ENCODE data around the gene NIN.

The NIN gene

DNA sequence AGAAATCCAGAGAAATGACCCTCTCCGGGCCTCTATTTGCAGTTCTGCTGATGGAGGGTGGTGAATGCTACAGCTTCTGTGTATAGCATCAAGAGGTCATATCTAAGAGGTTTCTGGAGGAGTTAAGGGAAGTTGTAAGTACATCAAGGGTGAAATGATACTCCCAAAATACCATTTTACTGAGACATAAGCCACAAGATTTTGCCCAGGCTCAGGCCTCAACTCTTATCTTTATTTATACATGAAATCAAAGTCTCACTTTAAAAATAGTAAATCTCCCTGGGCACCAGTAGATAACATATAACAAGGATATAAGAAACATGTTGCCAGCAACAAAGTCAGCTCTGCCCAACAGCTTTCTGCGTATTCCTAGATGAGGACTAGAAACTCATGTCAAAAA, 40.4 kb downstream of the NIN start:
- DNase-seq (ENCODE audit: low read depth in 2 of 2) = no peak

DNA sequence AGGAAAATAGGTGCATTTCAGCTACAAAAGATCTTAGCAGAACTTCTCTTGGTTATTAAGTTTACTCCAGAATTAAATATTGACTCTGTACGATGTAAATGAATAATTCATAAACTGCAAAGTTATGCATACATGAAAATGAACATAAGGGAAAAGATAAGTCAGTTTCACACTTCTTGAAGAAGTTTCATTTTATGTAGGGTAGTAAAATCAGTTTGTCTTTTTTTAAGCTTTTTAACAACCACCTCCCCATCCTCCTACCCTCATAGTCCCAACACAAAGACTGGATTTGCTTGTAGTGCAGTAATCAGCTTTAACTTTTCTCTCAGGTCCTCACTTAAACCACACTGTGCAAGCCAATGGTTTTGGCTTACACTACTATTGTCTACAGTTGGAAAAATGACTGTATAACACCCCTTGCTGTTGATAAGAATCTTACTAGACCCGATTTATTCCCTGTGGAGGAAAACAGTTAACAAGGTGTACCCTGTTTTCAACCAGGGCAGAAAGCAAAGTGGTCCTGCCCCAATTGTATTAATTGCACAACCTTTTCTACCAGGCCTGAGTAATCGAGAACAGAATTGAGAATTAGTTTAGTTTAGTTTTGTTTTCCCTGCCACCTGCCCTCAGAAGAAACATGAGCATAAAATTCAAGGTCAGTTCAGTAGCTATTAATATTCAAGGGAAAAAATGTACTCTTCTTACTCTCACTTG, 44.1 kb downstream of the NIN start:
- no peak for DNase-seq (ENCODE audit: low read depth in 2 of 2)

DNA sequence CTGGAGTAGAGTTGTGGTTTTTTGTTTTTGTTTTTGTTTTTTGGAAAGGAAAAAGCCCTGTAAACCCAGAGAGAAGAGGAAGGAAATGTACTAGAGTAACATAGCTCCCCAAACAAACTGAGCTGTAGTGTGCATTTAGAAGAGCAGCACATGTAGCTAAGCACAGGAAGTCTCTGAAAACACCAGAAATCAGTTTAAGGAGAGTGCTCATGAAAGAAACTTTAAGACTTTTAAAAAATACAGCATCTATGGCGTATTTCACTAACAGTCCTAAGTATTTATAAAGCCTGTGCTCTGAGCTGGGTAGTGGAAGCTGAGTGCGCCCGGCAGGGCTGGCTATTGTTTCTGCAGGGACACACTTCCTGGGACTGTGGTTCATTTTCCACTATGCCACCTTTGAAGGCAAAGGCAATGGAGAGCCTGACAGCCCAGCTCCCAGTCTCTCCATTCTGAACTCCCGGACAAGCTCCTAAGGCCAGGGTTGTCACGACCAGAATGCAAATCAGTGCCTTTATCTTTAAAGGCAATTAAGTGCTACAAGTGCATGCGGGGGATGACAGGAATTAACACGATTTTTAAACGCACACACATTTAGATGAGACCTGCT, 45.4 kb downstream of the NIN start:
- DNase-seq (ENCODE audit: low read depth in 2 of 2) = no peak

DNA sequence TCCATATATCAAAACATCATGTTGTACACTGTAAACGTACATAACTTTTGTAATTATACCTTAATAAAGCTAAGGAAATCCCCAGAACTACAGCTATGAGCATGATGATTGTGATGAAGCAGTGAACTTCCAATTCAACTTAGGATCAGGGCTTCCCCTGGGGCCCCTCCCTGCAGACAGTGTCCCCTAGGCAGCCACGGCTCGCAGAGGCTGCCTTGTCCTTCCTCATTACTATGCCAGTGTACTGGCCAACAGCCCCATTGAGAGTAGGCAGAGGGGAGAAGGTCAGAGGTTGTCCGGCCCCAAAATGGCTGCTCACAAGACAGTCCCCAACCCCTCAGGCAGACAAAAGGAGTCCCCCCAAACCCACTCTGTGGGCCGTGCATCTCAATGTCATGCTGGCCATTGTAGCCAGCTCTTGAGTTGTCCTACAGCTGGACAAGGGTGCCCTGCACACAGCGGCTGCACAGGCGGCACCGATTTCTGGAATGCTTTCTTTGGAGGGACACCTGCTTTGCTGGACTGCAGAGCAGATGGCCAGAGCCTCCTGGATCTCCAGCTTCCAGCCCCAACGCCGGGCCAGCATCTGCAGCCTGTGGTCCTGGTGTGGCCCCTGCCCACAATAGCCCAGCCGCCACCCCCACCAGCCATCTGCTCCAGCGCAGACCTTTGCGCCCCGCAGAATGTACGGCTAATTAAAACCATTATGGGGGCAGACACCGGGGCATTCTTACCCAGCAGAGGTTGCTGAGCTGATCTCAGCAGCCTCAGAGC, 46.1 kb downstream of the NIN start:
- DNase-seq (ENCODE audit: low read depth in 2 of 2) = no peak

DNA sequence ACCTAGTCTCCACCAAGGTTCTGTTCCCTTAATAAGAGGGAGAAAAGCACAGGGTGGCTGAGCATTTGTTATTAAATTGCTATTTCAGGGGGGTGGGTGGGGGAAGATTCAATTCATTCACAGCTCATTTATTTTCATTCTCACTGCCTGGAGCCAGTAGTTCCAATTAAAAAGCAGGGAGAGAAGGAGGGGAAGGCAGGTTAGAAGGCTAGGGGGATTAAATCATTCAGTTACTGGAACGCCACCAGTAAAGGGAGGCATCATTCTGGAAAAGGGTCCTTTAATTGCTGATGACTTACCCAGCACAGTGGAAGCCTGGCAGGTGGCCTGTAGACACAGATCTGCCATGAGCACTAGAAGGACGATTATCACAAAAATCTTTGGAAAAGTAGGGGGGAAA, 47.4 kb downstream of the NIN start:
- no peak for DNase-seq (ENCODE audit: low read depth in 2 of 2)

DNA sequence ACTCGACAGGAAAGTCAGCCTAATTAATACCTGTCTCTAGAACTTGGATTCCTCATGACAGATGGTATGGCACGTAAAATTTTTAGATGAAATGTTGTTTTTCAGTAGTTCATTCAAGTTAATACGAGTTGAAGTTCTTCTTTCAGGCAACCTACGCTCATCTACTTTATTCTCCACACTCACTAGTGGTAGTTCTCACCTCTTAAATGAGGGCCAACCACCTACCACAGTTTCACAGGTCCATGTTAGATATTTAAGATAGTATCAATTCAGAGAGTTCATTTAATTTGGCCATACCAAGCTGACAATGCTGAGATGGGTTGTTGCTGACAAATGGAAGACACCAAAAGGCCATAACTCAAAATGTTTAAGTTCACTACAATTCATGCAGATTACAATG, 50.6 kb downstream of the NIN start:
- DNase-seq (ENCODE audit: low read depth in 2 of 2) = no peak

DNA sequence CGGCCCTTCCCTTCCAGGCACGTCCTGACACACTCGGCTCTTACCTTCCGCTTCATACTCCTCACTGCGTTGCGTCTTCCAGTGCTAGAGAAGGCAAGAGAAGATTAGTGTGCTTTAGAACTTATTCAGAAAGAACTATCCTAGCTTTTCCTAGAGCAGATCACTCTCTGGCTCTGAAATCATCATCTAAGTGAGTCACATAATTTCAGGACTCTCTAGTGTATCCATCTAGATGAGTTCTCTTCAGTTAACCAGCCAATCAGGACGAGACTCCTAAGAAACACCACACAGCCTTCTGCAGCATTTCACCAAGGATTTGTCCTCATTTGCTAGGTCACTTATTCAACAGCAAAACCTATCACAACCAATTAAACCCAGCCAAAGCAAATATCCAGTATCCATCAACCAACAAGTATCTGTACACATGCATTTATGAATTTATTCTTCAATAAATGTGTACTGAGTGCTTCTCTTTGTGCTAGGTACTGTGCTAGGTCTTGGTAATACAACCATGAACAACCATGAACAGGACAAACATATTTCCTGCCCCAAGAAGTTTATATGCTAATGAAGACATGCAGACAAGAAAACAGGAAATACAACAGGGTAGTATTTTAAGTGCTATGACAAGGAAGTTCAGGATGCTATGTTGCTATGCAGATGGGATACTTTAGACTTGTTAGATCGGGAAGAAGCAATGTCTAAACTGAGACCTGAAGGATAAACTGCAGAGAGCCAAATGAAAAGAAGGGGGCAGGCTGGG, 52.1 kb downstream of the NIN start:
- DNase-seq (ENCODE audit: low read depth in 2 of 2) = no peak

DNA sequence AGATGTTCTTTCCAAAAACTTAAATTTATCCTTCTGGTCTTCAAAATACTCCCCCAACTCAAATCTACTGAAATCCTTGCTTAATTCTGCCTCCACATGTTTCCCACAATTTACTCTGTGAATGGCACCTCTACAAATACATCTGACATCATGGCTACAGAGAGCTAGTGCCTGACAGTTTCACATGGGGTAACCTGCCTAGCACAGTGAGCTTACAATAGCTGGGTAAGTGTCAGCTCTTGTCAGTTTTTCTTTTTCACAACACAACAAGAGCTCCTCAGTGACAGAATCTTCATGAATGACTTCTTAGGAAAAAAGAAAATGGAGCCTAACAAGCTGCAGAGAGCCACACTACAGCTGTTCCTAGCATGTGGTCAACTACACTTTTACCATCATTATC, 54.4 kb downstream of the NIN start:
- DNase-seq (ENCODE audit: low read depth in 2 of 2) = no peak

DNA sequence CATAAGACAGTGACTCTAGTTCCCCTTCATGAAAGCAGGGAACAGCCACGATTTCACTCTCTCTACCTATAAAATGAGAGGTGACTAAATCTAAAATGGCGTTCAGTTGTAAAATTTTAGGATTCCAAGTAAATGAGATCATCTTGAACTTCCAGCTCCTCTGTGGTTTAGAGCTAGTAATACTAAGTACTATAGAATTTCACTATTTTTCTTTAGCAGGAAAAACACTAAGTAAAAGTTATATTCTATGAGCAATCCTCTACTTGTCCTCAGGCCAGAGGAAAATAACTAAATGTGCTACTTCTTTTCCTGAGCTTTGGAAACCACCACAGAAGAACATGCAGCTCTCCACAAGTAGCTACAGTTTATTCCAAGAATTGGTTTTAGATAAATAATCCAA, 55.6 kb downstream of the NIN start:
- DNase-seq (ENCODE audit: low read depth in 2 of 2) = no peak

DNA sequence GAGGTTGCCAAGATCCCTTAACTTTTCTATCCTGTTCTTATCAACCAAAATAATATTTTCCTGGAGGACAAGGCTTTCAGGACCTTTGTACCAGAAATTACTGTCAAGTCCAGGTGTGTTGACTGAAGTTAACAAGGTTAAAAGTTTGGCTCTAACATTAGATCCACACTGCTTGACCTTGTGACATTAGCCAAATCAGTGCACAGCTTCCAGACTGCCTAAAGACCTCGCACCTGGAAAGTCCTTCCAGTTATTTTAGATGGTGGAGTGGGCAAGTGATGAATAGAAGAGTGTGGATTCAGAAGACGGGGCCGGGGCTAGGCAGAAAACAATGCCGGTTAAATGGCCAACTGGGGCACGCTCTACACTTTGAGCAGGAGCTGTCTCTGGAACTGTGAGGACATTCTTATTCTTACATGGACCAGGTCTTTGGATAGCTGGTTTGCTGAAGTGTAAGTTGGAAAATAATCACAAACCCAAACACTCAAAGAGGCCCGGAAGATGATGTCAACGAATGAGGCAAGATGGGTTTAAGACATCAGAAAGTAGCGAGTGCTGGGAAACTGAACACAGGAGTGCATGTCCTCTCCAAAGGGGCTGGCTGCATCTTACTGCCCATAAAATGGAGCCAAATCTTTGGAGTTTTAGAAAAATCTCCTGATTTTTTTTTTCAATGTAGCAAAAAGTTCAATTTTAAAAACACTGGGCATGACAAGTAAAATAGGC, 56.3 kb downstream of the NIN start:
- DNase-seq (ENCODE audit: low read depth in 2 of 2) = no peak

DNA sequence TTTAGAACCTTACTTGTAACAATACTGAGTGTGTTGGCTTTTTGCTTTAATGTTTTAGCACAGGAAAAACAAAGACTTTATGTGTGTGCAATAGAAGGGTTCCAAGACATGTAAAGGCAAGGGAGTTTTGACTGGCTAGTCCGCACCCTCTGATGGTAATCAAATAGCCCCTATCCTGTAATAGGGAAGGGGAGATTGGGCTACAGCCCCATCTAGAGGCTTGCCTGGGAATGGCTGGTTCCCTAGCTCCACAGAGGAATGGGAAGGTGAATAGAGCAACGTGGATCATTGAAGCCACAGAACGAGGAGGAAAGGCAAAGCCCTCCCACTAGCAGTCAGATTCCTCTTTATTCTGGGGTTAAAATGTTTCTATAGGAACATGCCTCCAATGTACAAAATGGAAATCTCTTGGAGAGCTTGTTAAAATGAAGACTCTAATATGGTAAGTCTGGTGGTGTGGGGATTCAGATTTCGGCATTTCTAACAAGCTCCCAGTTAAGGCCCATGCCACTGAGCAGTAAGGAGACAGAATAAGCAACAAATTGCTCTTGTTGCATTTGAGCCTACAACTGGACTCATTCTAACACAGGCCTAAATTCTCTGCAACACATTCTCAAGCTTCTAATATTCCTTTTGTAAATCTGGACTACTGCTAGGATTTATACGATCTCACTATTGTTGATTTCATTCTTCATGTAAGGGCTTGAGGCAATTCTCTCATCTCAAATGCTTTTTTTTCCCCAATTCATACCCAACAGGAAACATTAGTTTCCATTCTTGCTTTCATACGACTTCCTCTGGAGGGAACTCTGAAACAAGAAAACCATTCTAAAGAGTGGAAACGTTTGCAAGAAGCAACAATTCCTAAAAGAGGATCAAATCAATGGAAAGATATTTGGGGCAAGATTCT, 57.1 kb downstream of the NIN start:
- DNase-seq (ENCODE audit: low read depth in 2 of 2) = no peak

DNA sequence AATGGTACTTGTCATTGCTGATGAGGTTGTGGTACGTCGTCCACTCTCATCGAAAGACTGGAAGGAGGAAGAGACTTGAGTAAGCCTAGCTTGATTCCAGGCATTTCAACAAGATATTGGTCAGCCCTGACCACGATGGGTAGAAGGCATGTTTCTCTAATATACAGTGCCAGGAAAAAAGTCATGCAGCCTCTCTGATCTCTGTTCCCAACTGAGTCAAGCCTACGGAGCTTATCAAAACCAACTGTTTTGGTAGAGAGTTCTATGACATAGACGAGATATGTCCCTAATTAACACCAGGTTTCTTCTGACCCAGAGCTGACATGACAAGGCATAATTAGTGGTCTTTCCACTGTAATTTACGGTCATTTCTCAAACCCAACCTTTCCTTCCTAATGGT, 58.5 kb downstream of the NIN start:
- DNase-seq (ENCODE audit: low read depth in 2 of 2) = no peak

DNA sequence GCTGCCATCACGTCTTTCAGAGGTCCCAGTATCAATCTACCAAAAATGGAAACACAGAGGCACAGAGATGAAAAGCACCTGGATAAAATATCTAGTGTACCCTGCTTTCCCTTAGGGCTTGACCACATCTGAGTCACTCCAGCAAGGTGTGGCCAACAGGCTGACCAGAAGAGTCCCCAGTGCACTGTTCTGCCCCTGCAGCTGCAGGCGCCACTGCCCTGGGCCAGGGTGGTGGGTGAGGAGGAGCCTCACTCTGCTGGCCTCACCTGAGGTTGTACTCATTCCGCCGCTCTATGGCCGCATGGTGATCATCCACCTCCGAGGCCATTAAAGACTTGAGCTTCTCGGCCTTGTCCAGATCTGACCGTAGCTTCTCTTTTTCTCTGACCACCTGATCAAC, 60.4 kb downstream of the NIN start:
- DNase-seq (ENCODE audit: low read depth in 2 of 2) = no peak

DNA sequence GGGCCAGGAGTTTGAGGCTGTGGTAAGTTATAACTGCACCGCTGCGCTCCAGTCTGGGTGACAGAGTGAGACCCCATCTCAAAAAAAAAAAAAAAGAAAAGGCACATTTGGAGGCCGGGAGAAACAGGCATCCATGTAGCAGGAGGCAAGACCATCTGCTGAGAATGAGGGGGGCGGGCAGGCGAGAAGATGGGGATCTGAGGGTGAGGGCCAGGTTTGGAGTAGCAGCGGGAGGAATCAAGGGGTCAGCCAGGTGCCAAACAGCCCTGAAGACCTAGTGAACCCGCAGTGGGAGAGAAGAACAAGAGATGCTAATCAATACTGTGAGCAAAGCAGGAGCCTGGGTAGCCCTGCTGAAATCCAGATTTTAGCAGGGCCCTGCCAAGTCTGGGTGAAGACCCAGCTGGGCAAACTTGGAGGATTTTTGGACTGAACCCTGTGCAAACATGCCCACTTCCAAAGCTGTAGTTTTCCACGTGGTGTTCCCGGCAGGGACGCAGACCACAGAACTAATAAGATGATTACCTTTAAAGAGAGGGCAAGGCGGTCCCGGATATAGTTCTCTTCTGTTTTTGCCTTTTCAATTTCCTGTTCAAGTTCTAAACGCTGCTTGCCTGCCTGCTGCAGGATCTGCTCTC, 61.0 kb downstream of the NIN start:
- DNase-seq (ENCODE audit: low read depth in 2 of 2) = no peak

DNA sequence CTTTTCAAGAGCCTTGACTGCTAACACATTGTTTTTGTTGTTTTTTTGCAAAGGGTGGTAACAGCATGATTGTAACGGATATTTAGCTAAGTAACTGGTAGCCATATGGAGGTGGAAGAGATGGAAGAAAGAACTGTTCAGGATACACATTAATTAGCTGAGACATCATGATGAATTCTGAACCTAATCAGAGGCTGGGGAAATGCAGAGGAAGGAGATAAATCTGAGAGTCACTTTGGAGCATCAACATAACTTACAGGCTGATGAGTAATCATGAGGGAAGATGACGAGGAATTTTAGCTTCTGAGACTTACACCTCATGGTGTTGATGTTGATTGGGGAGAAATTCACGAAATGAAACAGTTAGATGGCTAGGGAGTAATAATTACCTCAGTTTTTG, 62.3 kb downstream of the NIN start:
- no peak for DNase-seq (ENCODE audit: low read depth in 2 of 2)

DNA sequence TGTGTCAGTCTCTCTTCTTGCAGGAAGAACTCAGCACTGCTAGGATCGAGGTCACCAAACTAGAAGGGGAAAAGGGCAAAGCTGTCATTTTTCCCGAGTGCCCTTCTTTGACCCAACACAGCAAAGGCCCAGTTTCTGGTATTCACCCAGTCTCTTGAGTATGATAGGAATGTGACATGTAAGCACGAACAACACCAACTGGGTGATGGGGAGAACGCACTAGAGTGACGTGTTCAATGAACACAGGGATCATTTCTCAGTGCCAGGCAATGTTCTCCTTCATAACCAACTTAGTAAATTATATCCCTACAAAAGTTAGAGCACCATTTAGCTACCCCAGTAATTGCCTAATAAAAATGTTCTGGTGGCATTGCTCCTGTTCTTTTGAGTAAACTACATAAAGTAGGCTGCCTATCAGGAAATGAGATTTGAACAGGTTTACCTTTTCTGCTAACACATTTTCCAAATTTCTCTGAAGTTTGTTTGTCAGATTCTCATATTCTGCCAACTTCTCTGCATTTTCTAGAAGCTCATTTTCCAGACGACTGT, 64.5 kb downstream of the NIN start:
- no peak for DNase-seq (ENCODE audit: low read depth in 2 of 2)

DNA sequence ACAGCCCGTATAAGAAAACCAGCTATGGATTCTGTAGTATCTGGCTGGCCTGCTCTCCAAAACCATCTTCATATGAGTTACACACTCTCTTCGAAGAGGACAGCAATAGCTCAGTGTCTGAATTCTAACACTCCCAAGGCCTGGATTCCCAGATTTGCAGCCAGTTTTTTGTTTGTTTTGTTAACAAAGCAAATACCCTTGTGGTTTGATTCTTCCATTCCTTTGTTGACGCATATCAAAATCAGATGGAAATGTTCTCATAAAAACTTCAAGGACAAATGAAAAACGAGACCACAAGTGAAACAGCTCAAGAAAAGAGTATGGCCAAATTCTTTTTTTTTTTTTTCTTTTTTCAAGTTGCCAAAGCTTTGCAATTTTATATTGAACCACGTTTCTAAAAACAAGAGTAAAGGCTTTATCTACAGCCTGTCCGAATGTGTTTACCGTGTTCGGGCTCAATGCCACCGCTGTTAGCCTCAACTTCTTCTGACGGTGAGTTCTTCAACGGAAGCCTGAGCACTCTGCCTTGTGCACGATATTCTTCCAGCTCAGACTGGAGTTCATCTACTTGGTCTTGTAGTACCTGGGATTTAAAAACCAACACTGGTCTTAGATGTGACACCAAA, 67.5 kb downstream of the NIN start:
- no peak for DNase-seq (ENCODE audit: low read depth in 2 of 2)

DNA sequence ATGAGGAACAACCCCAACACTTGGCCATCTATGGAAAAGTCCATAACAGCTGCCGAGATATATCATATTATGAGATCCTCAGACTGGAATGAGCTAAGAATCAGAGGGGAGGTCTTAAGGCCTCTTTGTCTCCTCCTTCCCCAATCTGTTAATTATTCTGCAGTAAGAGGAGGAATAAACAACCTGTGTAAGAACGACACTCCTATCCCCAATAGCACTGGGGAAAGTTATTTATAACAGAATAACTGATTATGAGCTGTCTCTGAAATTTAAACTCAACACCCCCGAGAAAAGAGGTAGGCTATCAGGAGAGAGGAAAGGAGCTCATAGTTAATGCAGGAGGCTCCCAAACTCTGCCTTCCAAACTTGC, 68.0 kb downstream of the NIN start:
- no peak for DNase-seq (ENCODE audit: low read depth in 2 of 2)

Measured in stimulated activated CD8-positive, alpha-beta memory T cell treated with anti-CD3 and anti-CD28 coated beads, Interleukin-15, amount 100 ng/mL, for 48 hours (primary cell).